ENCODE measurements around the gene PRKAR2B.

Gene PRKAR2B

GRCh38 chr7:107044347-107045194, at the start of gene PRKAR2B:
TSS of gene PRKAR2B (plus strand) at chr7:107044705. CDS start at chr7:107044908, 203 bp downstream.
- peak; percentile 76 for DNase-seq (ENCODE audit: low spot score)

- no peak for DNase-seq (ENCODE audit: low spot score)
Measured at GRCh38 chr7:106994833-106995232, 49.7 kb upstream of the PRKAR2B start.

GRCh38 chr7:106997487-106998271, 46.8 kb upstream of the PRKAR2B start:
- no peak for DNase-seq (ENCODE audit: low spot score)

- no peak for DNase-seq (ENCODE audit: low spot score)
Measured at GRCh38 chr7:106999023-106999422, 45.5 kb upstream of the PRKAR2B start.

- DNase-seq (ENCODE audit: low spot score), result no peak
Measured at GRCh38 chr7:107001490-107001889, 43.0 kb upstream of the PRKAR2B start.

GRCh38 chr7:107002126-107002525, 42.4 kb upstream of the PRKAR2B start:
- DNase-seq (ENCODE audit: low spot score), result no peak

GRCh38 chr7:107002529-107002998, 41.9 kb upstream of the PRKAR2B start:
- DNase-seq (ENCODE audit: low spot score), result no peak

GRCh38 chr7:107007007-107007891, 37.3 kb upstream of the PRKAR2B start:
- no peak for DNase-seq (ENCODE audit: low spot score)

- no peak for DNase-seq (ENCODE audit: low spot score)
Measured at GRCh38 chr7:107007892-107008287, 36.6 kb upstream of the PRKAR2B start.

- no peak for DNase-seq (ENCODE audit: low spot score)
Measured at GRCh38 chr7:107009846-107010203, 34.7 kb upstream of the PRKAR2B start.

- DNase-seq (ENCODE audit: low spot score), result no peak
Measured at GRCh38 chr7:107012691-107013090, 31.8 kb upstream of the PRKAR2B start.

- DNase-seq (ENCODE audit: low spot score), result no peak
Measured at GRCh38 chr7:107014387-107015023, 30.0 kb upstream of the PRKAR2B start.

- no peak for DNase-seq (ENCODE audit: low spot score)
Measured at GRCh38 chr7:107016312-107016711, 28.2 kb upstream of the PRKAR2B start.

- no peak for DNase-seq (ENCODE audit: low spot score)
Measured at GRCh38 chr7:107017965-107018719, 26.4 kb upstream of the PRKAR2B start.

- no peak for DNase-seq (ENCODE audit: low spot score)
Measured at GRCh38 chr7:107020400-107020799, 24.1 kb upstream of the PRKAR2B start.

GRCh38 chr7:107021600-107021999, 22.9 kb upstream of the PRKAR2B start:
- DNase-seq (ENCODE audit: low spot score), result no peak

- no peak for DNase-seq (ENCODE audit: low spot score)
Measured at GRCh38 chr7:107023522-107024151, 20.9 kb upstream of the PRKAR2B start.

- no peak for DNase-seq (ENCODE audit: low spot score)
Measured at GRCh38 chr7:107024906-107025305, 19.6 kb upstream of the PRKAR2B start.

- DNase-seq (ENCODE audit: low spot score), result no peak
Measured at GRCh38 chr7:107025449-107026103, 18.9 kb upstream of the PRKAR2B start.

- no peak for DNase-seq (ENCODE audit: low spot score)
Measured at GRCh38 chr7:107026166-107026565, 18.3 kb upstream of the PRKAR2B start.
